Measurements from ENCODE around the gene ZNF354B. TPM values are rescaled to one million over a fixed set of nuclear protein-coding genes. Genes with fewer than 3 reads are reported as not detected.

Gene ZNF354B
- total RNA-seq, 2 donors from 2014 or later, result 12.7 to 22.7 TPM

DNA sequence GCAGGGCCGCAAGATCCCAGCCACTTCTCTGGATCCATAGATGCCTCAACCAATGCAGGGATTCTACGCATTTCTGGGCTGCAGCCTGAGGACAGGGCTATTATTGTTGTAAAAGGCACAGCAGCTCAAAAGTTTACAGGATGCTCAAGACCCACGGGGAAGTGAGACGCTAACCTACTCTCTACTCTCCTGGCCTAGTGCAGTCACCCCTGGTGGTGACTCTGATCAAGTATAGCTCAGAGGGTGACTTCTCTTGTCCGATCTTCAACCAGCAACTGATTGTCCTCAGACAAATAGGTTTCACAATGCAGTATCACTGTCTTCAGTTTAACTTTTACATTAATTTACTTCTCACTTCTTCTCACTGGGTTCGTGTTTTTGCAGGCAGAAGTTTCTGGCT is 34.3 kb upstream of the ZNF354B start:
- WGBS, result 74% methylated on average over 6 of the region's 6 CpGs
- Histone ChIP-seq H3K27ac (no peak overlapping the region), H3K4me1 (replicated peaks) (no peaks in the 10 kb centered on the region), H3K27me3 (replicated peaks; ENCODE audit: insufficient read depth) (no peaks in the 10 kb centered on the region), H3K4me3 (no peak overlapping the region), H3K36me3 (no peaks in the 10 kb centered on the region), H3K9me3 (no peaks in the 10 kb centered on the region)
- intact Hi-C loops (cut with DNase I), result no loop called here
- DNase-seq (ENCODE audit: low spot score), result no peak
- no peak for TF ChIP-seq POLR2AphosphoS5 (IDR thresholded peaks at IDR 0.05)
- no peak for TF ChIP-seq CTCF (IDR thresholded peaks at IDR 0.05)
- TF ChIP-seq POLR2A (IDR thresholded peaks at IDR 0.05), result no peak

DNA sequence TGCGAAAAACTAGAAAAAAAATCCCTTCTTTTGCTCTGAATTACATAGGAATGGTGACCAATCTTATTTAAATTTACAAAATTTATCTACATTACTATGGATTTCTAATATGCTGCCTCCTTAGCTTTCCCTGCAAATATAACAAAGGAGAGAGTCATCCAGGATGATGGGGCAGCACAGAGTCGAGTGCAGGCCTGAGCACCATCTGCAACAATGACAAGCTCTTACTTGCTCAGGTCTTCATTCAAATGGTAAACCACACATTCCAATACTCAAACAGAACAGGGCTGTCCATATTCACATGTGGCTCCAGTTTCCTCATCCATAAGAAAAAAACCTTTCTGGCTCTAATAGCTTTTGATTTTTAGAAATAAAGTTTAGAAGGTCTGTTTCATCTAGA is 33.5 kb upstream of the ZNF354B start:
- TF ChIP-seq POLR2AphosphoS5 (IDR thresholded peaks at IDR 0.05) (no peak), POLR2A (IDR thresholded peaks at IDR 0.05) (no peak), CTCF (IDR thresholded peaks at IDR 0.05) (no peak)
- no peaks in the 10 kb centered on the region for H3K36me3 ChIP-seq
- intact Hi-C loops (cut with DNase I), result no loop called here
- H3K27ac ChIP-seq, result no peak overlapping the region
- H3K9me3 ChIP-seq, result no peaks in the 10 kb centered on the region
- WGBS, result 67% methylated on average over 2 of the region's 2 CpGs
- H3K27me3 ChIP-seq (replicated peaks; ENCODE audit: insufficient read depth), result no peaks in the 10 kb centered on the region
- no peak overlapping the region for H3K4me3 ChIP-seq
- DNase-seq (ENCODE audit: low spot score), result no peak
- H3K4me1 ChIP-seq (replicated peaks), result no peaks in the 10 kb centered on the region

DNA sequence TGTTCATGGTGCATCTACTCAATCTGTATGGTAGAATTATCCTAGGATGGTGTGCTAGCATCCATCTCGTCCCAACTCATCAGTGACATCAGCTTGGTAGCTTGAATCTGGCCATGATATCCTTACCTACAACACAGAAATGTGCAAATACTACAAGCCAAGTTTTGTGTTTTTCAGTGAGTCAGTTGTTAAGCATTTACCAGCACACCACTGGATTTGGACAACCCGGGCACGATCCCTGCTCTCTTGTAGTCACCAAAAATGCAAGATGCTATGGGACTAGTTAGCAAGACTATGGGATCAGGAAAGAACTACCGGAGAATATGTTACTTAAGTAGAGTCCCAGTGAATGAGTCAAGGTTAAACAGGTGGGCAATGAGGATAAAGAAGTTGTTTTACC is 32.1 kb upstream of the ZNF354B start:
- WGBS, result 96% methylated on average over 4 of the region's 4 CpGs
- Histone ChIP-seq H3K36me3 (no peaks in the 10 kb centered on the region), H3K4me3 (no peak overlapping the region), H3K27me3 (replicated peaks; ENCODE audit: insufficient read depth) (no peaks in the 10 kb centered on the region), H3K9me3 (no peaks in the 10 kb centered on the region), H3K4me1 (replicated peaks) (no peaks in the 10 kb centered on the region), H3K27ac (no peak overlapping the region)
- TF ChIP-seq CTCF (IDR thresholded peaks at IDR 0.05) (no peak), POLR2AphosphoS5 (IDR thresholded peaks at IDR 0.05) (no peak), POLR2A (IDR thresholded peaks at IDR 0.05) (no peak)
- no peak for DNase-seq (ENCODE audit: low spot score)
- intact Hi-C loops (cut with DNase I), result no loop called here

DNA sequence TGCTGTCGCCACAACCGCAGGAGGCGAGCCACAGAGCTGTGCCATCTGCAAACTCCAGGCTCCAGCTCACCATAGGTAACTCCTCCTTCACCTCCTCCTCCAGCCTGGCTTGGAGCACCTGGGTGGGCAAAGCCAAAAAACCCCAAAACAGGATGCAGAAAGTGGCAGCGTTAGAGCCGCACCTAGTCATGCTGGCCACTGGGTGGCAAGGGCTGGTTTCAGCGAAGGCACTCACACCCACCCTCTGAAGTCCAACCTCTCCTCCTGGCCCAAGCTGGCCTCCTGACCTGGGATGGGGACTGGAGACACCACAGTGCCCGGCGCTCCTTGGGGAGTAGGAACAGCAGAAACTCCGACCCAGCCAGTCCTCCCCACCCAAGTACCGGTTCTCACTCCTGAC is 28.7 kb upstream of the ZNF354B start:
- no peak overlapping the region for H3K4me3 ChIP-seq
- H3K27ac ChIP-seq, result no peak overlapping the region
- WGBS, result 88% methylated on average over 10 of the region's 10 CpGs
- TF ChIP-seq POLR2A (IDR thresholded peaks at IDR 0.05), result no peak
- no peak for TF ChIP-seq POLR2AphosphoS5 (IDR thresholded peaks at IDR 0.05)
- TF ChIP-seq CTCF (IDR thresholded peaks at IDR 0.05), result no peak
- intact Hi-C loops (cut with DNase I), result no loop called here
- no peaks in the 10 kb centered on the region for H3K36me3 ChIP-seq
- no peaks in the 10 kb centered on the region for H3K9me3 ChIP-seq
- no peak for DNase-seq (ENCODE audit: low spot score)
- no peaks in the 10 kb centered on the region for H3K4me1 ChIP-seq (replicated peaks)
- no peaks in the 10 kb centered on the region for H3K27me3 ChIP-seq (replicated peaks; ENCODE audit: insufficient read depth)

DNA sequence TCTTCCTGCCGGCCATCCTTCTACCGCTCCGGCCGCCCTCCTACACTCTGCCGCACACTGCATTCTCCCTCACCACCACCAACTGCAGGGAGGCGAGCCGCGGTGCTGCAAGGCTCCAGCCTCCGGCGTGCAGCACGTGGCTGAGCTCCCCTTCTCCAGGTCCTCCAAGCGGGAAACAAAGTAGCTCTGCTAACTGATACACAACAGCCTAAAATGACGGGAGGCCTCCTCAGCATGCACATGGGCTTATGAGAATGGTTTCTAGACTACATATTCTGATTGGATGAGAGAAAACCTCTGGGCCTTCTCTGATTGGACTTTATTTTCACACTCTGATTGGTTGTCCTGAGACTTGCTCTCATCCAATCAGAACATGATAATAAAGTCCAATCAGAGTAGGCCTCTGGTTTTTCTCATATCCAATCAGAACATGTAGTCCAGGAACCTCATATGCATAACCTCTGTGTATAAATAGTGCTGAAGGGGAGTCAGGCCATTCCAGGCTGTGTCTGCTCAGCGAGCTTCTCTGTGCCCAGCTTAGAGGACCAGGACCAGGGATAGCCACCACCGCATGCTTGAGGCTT is 27.0 kb upstream of the ZNF354B start:
- no peaks in the 10 kb centered on the region for H3K9me3 ChIP-seq
- no peaks in the 10 kb centered on the region for H3K4me1 ChIP-seq (replicated peaks)
- no peak for DNase-seq (ENCODE audit: low spot score)
- H3K36me3 ChIP-seq, result no peaks in the 10 kb centered on the region
- WGBS, result 95% methylated on average over 15 of the region's 15 CpGs
- H3K27me3 ChIP-seq (replicated peaks; ENCODE audit: insufficient read depth), result no peaks in the 10 kb centered on the region
- no peak overlapping the region for H3K27ac ChIP-seq
- no peak overlapping the region for H3K4me3 ChIP-seq
- intact Hi-C loops (cut with DNase I), result no loop called here
- TF ChIP-seq CTCF (IDR thresholded peaks at IDR 0.05) (no peak), POLR2AphosphoS5 (IDR thresholded peaks at IDR 0.05) (no peak), POLR2A (IDR thresholded peaks at IDR 0.05) (no peak)

Measured in prostate gland (tissue), 2 donors.